ENCODE measurements around the gene PLEKHG5. TPM values are rescaled to one million over a fixed set of nuclear protein-coding genes. Genes with fewer than 3 reads are reported as not detected.
"Not testable (repeated sequence)": the region's sequence is repeated elsewhere in the genome, so short reads cannot be mapped to it uniquely, and the experiment has no call there.

The PLEKHG5 gene
- total RNA-seq, 1 donor from 2014 or later, result 12.2 TPM

DNA sequence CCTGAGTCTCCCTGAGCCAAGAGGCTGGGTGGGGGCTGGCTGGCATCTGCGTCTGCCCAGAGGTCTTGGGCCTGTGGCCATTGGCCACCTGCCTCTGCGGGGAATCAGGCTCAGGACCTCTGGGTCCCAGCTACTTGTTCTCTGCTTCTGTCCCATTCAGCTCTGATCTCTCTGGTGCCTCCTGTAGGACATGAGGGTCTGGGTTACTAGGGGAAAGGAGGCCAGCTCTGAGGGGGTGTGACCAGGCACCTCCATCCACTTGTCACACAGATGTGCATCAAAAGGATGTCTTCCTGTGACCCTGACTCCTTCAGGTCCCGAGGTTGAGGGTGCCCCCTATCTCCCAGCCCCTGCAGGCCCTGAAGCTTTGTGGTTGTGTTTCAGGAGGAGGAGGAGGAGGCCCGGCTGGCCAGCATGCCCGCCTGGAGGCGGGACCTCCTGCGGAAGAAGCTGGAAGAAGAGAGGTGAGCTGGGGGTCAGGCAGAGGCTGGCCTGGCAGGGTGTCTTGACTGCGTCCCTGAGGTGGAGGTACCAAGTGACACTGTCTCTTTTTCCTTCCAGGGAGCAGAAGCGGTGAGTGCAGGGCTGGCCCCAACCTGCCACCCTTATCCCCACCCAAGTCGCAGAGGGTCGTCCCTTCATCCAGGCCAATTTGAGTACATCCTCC lies 34.5 kb downstream of the PLEKHG5 start:
- Histone ChIP-seq H3K4me3 (no peak overlapping the region), H3K4me1 (peaks cover 4% of the 10 kb centered on the region), H3K36me3 (no peaks in the 10 kb centered on the region), H3K27me3 (peaks cover 42% of the 10 kb centered on the region), H3K27ac (no peak overlapping the region), H3K9me3 (no peaks in the 10 kb centered on the region)
- ATAC-seq, result no peak
- intact Hi-C loops (cut with DNase I), result no loop called here
- DNase-seq, result no peak
- TF ChIP-seq CTCF (IDR thresholded peaks at IDR 0.05), result no peak

- H3K27ac ChIP-seq; DNase-seq; H3K4me1 ChIP-seq; ATAC-seq; H3K4me3 ChIP-seq; H3K36me3 ChIP-seq; intact Hi-C loops (cut with DNase I); H3K9me3 ChIP-seq: not testable (repeated sequence)
- peaks cover 51% of the 10 kb centered on the region for H3K27me3 ChIP-seq
Observed at GRCh38 chr1:6455752-6456520, 35.5 kb downstream of the PLEKHG5 start.

- Histone ChIP-seq H3K27ac (no peak overlapping the region), H3K4me1 (no peaks in the 10 kb centered on the region), H3K27me3 (peaks cover 57% of the 10 kb centered on the region), H3K36me3 (no peaks in the 10 kb centered on the region), H3K4me3 (no peak overlapping the region), H3K9me3 (no peaks in the 10 kb centered on the region)
- intact Hi-C loops (cut with DNase I), result no loop called here
- peak; percentile 30 for ATAC-seq
- no peak for TF ChIP-seq CTCF (IDR thresholded peaks at IDR 0.05)
- no peak for DNase-seq
Observed at GRCh38 chr1:6454856-6455751, 36.4 kb downstream of the PLEKHG5 start.

DNA sequence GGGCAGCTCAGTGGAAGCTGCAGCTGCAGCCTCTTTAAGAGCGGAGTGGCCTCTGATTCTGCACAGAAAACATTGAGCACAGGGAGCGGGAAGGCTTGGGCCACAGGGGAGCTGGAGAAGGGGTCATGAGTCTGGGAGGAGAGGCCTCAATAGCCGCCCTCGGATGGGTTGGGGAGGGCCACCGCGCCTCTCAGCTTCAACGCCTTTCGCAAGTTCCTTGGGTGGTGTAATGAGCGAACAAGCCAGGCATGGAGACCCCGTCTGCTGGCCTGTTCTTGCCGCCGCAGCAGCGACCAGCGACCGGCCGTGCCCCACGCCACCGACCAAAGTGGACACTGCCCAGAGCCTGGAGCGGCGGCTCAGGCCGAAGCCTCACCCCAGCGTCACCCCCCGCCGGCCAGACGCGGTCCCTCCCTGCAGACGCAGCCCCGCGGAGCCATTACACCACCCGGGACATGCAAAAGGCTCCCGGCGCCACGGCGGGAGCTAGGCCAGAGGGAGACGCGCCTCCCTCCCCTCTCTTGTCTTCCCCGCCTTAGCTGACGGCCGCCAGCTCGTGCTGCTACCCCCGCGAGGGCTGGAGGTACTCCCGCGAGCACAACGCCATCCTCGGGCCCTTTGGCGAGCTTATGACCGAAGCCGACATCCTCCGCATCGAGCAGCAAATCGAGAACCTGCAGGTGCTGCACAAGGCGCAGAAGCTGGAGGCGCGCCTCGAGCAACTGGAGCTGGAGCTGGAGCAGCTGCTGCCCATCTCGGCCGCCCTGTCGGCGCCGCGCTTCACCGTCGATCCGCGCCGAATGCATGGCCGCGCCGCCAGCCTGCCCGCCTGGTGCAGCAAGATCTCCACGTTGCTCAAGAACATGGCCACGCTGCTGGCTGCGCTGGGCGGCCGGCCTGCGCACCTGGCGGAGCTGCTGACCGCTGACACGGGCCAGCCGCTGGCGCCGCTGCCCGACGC lies 37.3 kb downstream of the PLEKHG5 start:
- ATAC-seq; H3K27ac ChIP-seq; intact Hi-C loops (cut with DNase I); H3K36me3 ChIP-seq; H3K4me3 ChIP-seq; DNase-seq; H3K9me3 ChIP-seq; H3K4me1 ChIP-seq: not testable (repeated sequence)
- peaks cover 67% of the 10 kb centered on the region for H3K27me3 ChIP-seq

GRCh38 chr1:6450943-6451373 lies 40.5 kb downstream of the PLEKHG5 start:
- no peak overlapping the region for H3K4me3 ChIP-seq
- DNase-seq, result no peak
- no peak for ATAC-seq
- H3K9me3 ChIP-seq, result no peaks in the 10 kb centered on the region
- H3K27ac ChIP-seq, result no peak overlapping the region
- H3K27me3 ChIP-seq, result peaks cover 87% of the 10 kb centered on the region
- no peaks in the 10 kb centered on the region for H3K36me3 ChIP-seq
- no peaks in the 10 kb centered on the region for H3K4me1 ChIP-seq
- intact Hi-C loops (cut with DNase I), result no loop called here
- TF ChIP-seq CTCF (IDR thresholded peaks at IDR 0.05), result no peak

DNA sequence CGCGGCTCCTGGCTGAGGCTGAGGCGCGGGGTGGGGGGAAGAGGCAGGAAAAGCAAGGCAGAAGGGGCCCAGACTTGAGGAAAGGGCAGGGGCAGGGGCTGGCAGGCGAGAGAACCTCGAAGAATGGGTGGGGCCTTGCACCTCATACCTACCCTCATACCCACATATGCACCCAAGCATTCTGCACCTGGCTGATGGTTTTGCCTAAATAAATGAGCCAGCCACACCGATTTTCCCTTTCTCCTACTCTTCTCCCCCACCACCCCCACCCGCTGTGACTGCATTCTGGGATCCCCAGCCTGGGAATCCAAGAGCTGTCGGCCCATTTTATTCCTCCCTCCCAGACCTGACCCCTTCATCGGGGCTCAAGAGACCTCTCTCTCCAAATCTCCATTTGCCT lies 41.0 kb downstream of the PLEKHG5 start:
- DNase-seq; intact Hi-C loops (cut with DNase I); H3K36me3 ChIP-seq; H3K4me1 ChIP-seq; ATAC-seq; H3K9me3 ChIP-seq; H3K4me3 ChIP-seq; H3K27ac ChIP-seq: not testable (repeated sequence)
- H3K27me3 ChIP-seq, result peaks cover 85% of the 10 kb centered on the region
